Measurements from ENCODE around the gene WDPCP.

WDPCP gene

GRCh38 chr2:63500398-63500797 is 87.9 kb downstream of the WDPCP start:
- no peak overlapping the region for H3K4me3 ChIP-seq (ENCODE audit: low read depth, low read length)
- no peak for DNase-seq (ENCODE audit: low read depth)
- TF ChIP-seq CTCF (IDR thresholded peaks at IDR 0.05; ENCODE audit: low read depth, low read length) (no peak), MYC (IDR thresholded peaks at IDR 0.05; ENCODE audit: low read depth, low read length) (no peak), MAX (IDR thresholded peaks at IDR 0.05; ENCODE audit: low read depth, low read length) (no peak), POLR2A (IDR thresholded peaks at IDR 0.05; ENCODE audit: extremely low read depth, insufficient read length) (no peak)

GRCh38 chr2:63497576-63497975 is 90.7 kb downstream of the WDPCP start:
- no peak overlapping the region for H3K4me3 ChIP-seq (ENCODE audit: low read depth, low read length)
- TF ChIP-seq MYC (IDR thresholded peaks at IDR 0.05; ENCODE audit: low read depth, low read length) (no peak), MAX (IDR thresholded peaks at IDR 0.05; ENCODE audit: low read depth, low read length) (no peak), POLR2A (IDR thresholded peaks at IDR 0.05; ENCODE audit: extremely low read depth, insufficient read length) (no peak), CTCF (IDR thresholded peaks at IDR 0.05; ENCODE audit: low read depth, low read length) (no peak)
- no peak for DNase-seq (ENCODE audit: low read depth)

GRCh38 chr2:63494968-63495367 is 93.3 kb downstream of the WDPCP start:
- no peak overlapping the region for H3K4me3 ChIP-seq (ENCODE audit: low read depth, low read length)
- no peak for DNase-seq (ENCODE audit: low read depth)
- TF ChIP-seq POLR2A (IDR thresholded peaks at IDR 0.05; ENCODE audit: extremely low read depth, insufficient read length) (no peak), MAX (IDR thresholded peaks at IDR 0.05; ENCODE audit: low read depth, low read length) (no peak), CTCF (IDR thresholded peaks at IDR 0.05; ENCODE audit: low read depth, low read length) (no peak), MYC (IDR thresholded peaks at IDR 0.05; ENCODE audit: low read depth, low read length) (no peak)

- DNase-seq (ENCODE audit: low read depth), result no peak
- TF ChIP-seq POLR2A (IDR thresholded peaks at IDR 0.05; ENCODE audit: extremely low read depth, insufficient read length) (no peak), CTCF (IDR thresholded peaks at IDR 0.05; ENCODE audit: low read depth, low read length) (no peak), MAX (IDR thresholded peaks at IDR 0.05; ENCODE audit: low read depth, low read length) (no peak), MYC (IDR thresholded peaks at IDR 0.05; ENCODE audit: low read depth, low read length) (no peak)
- no peak overlapping the region for H3K4me3 ChIP-seq (ENCODE audit: low read depth, low read length)
Observed at GRCh38 chr2:63494100-63494499, 94.2 kb downstream of the WDPCP start.

GRCh38 chr2:63488118-63488713 is 100.1 kb downstream of the WDPCP start:
- TF ChIP-seq MYC (IDR thresholded peaks at IDR 0.05; ENCODE audit: low read depth, low read length) (no peak), POLR2A (IDR thresholded peaks at IDR 0.05; ENCODE audit: extremely low read depth, insufficient read length) (no peak), CTCF (IDR thresholded peaks at IDR 0.05; ENCODE audit: low read depth, low read length) (peak; percentile 75)
- DNase-seq (ENCODE audit: low read depth), result peak; percentile 45
- no peak overlapping the region for H3K4me3 ChIP-seq (ENCODE audit: low read depth, low read length)

GRCh38 chr2:63486861-63487290 is 101.4 kb downstream of the WDPCP start:
- TF ChIP-seq MYC (IDR thresholded peaks at IDR 0.05; ENCODE audit: low read depth, low read length) (no peak), CTCF (IDR thresholded peaks at IDR 0.05; ENCODE audit: low read depth, low read length) (no peak)
- no peak overlapping the region for H3K4me3 ChIP-seq (ENCODE audit: low read depth, low read length)
- peak; percentile 58 for DNase-seq (ENCODE audit: low read depth)

Data from NB4 (cell line).